ENCODE measurements around the gene CASR. TPM values are rescaled to one million over a fixed set of nuclear protein-coding genes. Genes with fewer than 3 reads are reported as not detected.

CASR gene
- total RNA-seq: not detected in 2 replicates

DNA sequence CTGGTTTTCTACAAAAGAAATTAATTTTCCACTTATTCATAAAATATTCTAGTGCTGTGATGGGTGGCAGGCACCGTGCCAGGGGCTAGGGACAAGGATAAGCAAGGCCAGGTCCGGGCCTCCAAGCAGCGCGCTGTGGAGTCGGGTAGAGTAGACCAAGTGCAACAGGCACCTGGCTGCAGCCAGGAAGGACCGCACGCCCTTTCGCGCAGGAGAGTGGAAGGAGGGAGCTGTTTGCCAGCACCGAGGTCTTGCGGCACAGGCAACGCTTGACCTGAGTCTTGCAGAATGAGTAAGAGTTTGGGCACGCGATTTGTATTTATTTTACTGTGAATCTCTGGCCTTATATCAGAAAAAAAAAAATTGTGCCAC lies at the start of gene CASR:
TSS of gene CASR (plus strand) at position 148 of the 372 bp plus-strand sequence. CDS start 70,522 bp downstream, outside the sequence.

DNA sequence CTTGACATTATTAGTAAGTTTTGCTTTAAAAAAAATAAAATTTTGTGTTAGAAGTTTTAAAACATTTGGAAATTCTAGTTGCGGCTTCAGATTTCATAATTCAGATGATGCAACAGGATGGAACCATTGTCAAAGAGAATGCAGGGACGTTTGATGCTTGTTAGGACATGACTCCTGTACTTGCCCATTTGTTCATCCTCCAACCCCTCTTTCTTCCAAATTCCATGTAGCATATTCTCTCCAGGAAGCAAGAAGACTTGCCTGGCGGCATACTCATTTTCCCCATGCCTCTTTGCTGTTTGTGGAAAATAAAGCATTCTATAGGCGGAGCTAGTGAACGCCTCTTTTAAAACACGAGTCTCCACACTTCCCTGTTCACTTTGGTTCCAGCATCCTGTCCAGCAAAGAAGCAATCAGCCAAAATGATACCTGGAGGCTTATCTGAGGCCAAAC lies 141.4 kb downstream of the CASR start, which contains the start of gene CSTA:
TSS of gene CSTA (plus strand) at position 378 of the 453 bp plus-strand sequence. CDS start at position 423, 45 bp downstream.

Other genes starting within 250 kb of the CASR start
- gene ILDR1, start 161.4 kb upstream of the CASR start, total RNA-seq: not detected in 2 replicates
- not detected in 2 replicates for gene CD86, start 128.3 kb upstream of the CASR start, total RNA-seq
- gene CSTA, start 141.6 kb downstream of the CASR start, total RNA-seq: 6.2 and 14.4 TPM in 2 replicates
- gene MIX23, start 199.6 kb downstream of the CASR start, total RNA-seq: 15.9 and 22.4 TPM in 2 replicates
- 23.0 and 34.0 TPM in 2 replicates for gene FAM162A, start 200.5 kb downstream of the CASR start, total RNA-seq
- 3.4 and 4.7 TPM in 2 replicates for gene WDR5B, start 232.4 kb downstream of the CASR start, total RNA-seq

Measured in pericardium fibroblast (primary cell).